ENCODE results near the gene SLITRK5.

Gene SLITRK5, protein sequence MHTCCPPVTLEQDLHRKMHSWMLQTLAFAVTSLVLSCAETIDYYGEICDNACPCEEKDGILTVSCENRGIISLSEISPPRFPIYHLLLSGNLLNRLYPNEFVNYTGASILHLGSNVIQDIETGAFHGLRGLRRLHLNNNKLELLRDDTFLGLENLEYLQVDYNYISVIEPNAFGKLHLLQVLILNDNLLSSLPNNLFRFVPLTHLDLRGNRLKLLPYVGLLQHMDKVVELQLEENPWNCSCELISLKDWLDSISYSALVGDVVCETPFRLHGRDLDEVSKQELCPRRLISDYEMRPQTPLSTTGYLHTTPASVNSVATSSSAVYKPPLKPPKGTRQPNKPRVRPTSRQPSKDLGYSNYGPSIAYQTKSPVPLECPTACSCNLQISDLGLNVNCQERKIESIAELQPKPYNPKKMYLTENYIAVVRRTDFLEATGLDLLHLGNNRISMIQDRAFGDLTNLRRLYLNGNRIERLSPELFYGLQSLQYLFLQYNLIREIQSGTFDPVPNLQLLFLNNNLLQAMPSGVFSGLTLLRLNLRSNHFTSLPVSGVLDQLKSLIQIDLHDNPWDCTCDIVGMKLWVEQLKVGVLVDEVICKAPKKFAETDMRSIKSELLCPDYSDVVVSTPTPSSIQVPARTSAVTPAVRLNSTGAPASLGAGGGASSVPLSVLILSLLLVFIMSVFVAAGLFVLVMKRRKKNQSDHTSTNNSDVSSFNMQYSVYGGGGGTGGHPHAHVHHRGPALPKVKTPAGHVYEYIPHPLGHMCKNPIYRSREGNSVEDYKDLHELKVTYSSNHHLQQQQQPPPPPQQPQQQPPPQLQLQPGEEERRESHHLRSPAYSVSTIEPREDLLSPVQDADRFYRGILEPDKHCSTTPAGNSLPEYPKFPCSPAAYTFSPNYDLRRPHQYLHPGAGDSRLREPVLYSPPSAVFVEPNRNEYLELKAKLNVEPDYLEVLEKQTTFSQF

DNA sequence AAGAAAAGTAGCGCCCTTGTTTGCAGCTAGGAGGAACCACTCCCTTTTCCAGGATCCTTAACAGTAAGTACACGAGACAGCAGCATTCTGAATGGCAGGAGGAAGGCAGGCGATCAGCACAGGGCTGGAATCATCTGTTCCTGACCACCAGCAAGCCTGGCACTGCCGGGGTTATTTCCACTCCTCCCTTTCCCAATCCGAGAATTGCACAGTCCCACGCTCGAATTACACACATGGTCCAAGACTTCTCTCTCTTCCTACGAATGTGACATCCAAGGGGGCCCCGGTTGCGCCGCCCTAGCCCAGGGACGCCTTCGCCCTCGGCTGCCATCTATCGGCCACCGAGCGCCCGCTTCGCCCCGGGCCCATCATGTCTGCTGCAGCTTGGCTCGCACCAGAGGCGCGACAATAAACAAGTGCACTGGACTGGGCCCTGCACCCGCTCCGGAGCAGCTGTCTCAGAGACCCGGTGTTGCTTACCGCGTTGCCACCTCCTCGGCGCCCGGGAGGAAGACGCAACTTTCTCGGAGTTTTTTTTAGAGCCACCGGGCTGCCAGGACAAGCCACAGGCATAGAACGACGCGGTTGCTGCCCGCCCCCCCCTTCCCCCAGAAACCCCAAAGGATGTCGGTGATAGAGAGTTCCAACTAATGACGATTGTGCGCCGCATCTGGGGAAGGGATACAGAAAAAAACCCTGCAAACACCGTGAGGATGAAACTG lies at the start of gene SLITRK5:
SLITRK5 (plus strand) TSS at position 341 of the 722 bp plus-strand sequence. CDS start 4,018 bp downstream, outside the sequence.
- peak; percentile 63 for DNase-seq (ENCODE audit: low spot score)

DNA sequence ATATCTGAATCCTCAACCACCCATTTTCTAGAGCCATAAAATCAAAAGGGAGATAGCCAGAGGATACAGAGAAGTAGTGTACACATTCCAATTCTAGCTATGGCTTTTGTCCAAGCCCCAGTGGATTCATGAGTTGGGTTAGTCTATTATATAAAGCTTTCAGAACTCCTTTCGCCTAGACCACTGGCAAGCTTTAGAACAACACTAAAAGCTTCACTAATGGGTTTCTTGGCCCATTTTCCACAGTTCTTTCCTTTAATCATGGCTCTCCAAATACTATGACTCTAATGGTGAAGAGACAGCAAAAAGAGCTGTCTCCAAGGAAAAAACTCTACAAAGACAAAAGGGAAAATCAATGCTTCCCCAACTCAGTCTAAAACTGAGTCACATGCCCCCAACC lies 48.2 kb upstream of the SLITRK5 start:
- DNase-seq (ENCODE audit: low spot score): no peak

DNA sequence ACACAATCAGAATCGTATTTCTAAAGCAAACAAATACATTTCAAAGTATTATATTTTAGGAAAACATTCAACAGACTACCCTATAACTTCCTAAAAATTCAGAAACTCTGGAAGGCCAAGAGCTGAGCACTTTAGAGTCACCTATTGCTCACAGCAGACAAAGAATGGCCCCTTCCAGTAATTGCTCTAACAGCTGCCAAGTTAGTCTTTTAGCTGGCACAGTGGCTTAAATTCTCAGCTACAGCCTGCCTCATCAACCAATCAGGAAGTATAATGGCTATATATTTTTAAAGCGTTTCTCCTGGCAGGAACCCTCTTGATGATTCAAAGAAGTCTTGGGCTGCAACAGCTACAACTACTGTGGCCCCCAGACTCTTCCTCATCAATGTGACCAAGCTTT lies 14.9 kb upstream of the SLITRK5 start:
- DNase-seq (ENCODE audit: low spot score): no peak

DNA sequence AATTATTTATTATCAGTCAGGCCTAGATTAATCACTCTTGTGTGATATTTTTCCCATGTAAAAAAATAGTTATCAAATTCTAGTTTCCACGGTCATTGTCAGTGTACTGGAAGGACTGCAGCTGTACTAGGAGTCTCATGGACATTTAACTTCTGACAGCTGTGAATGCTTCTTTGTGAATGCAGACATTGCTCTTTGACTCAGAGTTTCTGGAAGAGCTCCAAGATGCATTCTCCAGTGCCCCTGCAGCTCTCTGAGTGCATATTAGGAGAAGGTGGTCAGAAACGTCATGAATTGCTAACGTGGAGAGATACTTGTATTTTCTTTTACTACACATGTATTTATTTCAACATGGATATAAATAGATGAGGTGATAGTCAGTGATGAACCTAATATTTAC lies 9.7 kb upstream of the SLITRK5 start:
- DNase-seq (ENCODE audit: low spot score): no peak

DNA sequence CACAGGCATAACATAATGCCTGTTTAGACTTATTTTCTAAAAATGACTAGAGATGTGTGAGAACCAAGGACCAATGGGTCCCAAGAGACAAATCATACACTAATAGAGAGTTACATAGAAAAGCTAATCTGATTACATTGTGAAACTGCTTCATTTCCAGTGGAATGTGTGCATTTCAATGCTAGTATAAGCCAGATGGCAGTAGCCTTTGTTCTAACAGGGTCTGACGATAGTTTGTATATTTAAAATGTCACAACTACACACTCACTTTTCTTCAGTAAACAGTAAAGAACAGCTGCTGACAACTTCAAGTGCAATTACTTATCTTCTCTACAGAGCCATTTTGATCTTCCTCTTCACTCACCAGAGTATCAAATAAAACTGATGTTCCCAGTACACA lies 4.3 kb upstream of the SLITRK5 start:
- DNase-seq (ENCODE audit: low spot score): no peak

DNA sequence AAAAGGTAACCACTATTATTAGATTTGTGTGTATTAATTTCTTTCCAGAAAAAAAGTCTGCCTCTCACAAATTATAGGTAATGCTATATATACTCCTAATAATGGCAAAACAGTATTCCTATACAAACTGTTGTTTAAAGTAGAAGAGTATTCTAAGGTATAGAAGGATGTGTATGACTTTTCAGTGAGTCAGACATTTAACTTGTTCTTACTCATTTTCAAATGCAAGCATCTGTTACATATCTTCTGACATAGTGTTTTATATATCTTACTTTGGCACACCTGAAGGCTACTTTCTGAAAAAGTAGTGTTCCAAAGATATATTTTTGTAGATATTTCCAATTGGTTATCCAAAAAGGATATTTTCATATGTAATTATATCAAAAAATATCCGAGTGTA lies 3.5 kb upstream of the SLITRK5 start:
- no peak for DNase-seq (ENCODE audit: low spot score)

DNA sequence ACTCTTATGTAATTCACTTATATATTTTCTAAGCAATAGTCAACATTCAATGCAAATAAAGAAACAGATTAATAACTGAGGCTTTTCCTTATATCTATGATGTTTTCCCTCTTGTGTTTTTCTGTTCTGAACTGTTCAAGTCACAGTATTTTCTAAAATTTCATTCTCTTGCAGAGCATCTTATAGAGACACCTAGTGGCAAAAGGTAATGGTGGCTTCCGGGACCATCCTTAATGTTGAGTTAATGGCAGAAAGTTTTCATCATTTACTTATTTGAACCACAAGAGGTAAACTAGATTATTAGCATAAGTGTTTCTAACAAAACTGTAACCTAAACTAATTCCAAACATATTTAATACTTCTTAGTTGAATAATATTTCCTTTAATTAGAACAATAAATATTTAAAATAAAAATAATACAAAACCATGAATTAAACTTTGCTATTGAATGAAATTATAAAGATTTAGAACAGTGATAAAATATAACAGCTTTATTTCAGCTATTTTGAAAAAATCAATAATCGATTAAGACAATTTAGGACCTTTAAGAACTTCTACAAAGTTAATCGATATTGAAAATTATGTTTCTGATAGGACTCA lies 1.7 kb upstream of the SLITRK5 start:
- no peak for DNase-seq (ENCODE audit: low spot score)

DNA sequence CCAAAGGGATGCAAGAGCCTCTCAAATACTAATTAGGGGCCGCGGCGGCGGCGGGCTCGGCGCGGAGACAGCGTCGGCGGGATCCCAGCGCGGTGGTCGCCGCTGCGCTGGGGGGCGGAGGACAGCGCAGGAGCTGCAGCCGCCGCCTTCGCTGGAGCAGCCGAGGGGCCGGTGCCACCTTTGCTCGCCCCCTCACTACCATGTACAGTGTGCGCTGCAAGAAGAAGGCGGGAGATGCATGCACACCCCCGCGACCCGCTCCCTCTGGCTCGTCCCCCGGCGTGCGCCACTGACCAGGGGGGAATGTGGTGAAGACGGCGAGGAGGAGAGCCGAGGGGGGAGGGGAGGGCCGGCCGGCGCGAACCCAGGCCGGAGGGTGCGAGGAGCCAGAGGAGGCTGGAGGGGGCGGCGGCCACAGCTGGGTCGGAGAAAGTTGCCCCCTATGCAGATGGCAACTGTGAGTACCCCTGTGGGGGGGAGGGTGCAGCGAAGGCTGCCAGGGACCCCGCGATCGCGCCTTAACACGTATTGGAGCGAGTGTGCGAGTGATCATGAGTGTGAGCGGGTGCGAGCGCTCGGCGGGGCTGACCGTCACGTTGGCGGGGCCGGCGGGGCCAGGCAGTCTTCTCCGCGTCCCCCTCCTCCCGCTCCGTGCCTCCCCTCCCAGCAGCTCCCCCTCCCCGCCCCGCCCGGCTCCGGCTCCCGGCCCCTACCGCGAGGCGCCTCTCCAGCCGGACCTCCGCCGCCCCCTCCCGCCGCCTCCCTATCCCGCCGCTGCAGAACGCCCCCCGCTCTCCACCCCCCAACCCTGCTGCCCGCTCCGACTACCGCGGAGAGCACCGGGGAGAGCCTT lies 808 bp downstream of the SLITRK5 start:
- no peak for DNase-seq (ENCODE audit: low spot score)

DNA sequence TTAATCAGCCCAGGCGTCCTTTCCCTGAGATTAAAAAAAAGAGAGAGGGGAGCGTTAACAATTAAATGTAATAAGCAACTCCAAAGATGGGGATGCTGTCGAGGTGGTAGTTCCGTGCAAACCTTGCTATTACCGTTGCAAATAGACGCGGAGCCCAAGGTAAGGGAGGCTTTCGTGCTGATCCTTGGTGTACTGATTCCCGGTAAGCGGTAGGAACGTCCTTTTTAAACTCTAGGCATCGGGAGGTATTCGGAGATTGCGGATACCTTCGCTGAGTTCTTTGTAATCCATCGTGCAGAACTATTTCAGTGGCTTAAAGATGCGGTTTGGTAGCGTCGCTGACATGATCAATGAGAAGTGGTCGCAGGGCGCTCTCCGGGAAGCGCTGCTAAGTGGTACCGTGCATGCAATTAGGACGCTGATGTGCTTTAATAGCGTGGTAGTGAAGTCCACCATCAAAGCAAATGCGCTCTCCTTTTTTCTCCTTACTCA lies 3.1 kb downstream of the SLITRK5 start:
- no peak for DNase-seq (ENCODE audit: low spot score)

DNA sequence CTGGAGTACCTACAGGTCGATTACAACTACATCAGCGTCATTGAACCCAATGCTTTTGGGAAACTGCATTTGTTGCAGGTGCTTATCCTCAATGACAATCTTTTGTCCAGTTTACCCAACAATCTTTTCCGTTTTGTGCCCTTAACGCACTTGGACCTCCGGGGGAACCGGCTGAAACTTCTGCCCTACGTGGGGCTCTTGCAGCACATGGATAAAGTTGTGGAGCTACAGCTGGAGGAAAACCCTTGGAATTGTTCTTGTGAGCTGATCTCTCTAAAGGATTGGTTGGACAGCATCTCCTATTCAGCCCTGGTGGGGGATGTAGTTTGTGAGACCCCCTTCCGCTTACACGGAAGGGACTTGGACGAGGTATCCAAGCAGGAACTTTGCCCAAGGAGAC lies 4.7 kb downstream of the SLITRK5 start:
- no peak for DNase-seq (ENCODE audit: low spot score)

DNA sequence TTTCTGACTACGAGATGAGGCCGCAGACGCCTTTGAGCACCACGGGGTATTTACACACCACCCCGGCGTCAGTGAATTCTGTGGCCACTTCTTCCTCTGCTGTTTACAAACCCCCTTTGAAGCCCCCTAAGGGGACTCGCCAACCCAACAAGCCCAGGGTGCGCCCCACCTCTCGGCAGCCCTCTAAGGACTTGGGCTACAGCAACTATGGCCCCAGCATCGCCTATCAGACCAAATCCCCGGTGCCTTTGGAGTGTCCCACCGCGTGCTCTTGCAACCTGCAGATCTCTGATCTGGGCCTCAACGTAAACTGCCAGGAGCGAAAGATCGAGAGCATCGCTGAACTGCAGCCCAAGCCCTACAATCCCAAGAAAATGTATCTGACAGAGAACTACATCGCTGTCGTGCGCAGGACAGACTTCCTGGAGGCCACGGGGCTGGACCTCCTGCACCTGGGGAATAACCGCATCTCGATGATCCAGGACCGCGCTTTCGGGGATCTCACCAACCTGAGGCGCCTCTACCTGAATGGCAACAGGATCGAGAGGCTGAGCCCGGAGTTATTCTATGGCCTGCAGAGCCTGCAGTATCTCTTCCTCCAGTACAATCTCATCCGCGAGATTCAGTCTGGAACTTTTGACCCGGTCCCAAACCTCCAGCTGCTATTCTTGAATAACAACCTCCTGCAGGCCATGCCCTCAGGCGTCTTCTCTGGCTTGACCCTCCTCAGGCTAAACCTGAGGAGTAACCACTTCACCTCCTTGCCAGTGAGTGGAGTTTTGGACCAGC lies 5.3 kb downstream of the SLITRK5 start:
- DNase-seq (ENCODE audit: low spot score): no peak

DNA sequence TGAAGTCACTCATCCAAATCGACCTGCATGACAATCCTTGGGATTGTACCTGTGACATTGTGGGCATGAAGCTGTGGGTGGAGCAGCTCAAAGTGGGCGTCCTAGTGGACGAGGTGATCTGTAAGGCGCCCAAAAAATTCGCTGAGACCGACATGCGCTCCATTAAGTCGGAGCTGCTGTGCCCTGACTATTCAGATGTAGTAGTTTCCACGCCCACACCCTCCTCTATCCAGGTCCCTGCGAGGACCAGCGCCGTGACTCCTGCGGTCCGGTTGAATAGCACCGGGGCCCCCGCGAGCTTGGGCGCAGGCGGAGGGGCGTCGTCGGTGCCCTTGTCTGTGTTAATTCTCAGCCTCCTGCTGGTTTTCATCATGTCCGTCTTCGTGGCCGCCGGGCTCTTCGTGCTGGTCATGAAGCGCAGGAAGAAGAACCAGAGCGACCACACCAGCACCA lies 5.9 kb downstream of the SLITRK5 start:
- no peak for DNase-seq (ENCODE audit: low spot score)

DNA sequence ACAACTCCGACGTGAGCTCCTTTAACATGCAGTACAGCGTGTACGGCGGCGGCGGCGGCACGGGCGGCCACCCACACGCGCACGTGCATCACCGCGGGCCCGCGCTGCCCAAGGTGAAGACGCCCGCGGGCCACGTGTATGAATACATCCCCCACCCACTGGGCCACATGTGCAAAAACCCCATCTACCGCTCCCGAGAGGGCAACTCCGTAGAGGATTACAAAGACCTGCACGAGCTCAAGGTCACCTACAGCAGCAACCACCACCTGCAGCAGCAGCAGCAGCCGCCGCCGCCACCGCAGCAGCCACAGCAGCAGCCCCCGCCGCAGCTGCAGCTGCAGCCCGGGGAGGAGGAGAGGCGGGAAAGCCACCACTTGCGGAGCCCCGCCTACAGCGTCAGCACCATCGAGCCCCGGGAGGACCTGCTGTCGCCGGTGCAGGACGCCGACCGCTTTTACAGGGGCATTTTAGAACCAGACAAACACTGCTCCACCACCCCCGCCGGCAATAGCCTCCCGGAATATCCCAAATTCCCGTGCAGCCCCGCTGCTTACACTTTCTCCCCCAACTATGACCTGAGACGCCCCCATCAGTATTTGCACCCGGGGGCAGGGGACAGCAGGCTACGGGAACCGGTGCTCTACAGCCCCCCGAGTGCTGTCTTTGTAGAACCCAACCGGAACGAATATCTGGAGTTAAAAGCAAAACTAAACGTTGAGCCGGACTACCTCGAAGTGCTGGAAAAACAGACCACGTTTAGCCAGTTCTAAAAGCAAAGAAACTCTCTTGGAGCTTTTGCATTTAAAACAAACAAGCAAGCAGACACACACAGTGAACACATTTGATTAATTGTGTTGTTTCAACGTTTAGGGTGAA lies 6.6 kb downstream of the SLITRK5 start:
- no peak for DNase-seq (ENCODE audit: low spot score)

DNA sequence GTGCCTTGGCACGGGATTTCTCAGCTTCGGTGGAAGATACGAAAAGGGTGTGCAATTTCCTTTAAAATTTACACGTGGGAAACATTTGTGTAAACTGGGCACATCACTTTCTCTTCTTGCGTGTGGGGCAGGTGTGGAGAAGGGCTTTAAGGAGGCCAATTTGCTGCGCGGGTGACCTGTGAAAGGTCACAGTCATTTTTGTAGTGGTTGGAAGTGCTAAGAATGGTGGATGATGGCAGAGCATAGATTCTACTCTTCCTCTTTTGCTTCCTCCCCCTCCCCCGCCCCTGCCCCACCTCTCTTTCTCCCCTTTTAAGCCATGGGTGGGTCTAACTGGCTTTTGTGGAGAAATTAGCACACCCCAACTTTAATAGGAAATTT lies 7.2 kb downstream of the SLITRK5 start:
- DNase-seq (ENCODE audit: low spot score): no peak

DNA sequence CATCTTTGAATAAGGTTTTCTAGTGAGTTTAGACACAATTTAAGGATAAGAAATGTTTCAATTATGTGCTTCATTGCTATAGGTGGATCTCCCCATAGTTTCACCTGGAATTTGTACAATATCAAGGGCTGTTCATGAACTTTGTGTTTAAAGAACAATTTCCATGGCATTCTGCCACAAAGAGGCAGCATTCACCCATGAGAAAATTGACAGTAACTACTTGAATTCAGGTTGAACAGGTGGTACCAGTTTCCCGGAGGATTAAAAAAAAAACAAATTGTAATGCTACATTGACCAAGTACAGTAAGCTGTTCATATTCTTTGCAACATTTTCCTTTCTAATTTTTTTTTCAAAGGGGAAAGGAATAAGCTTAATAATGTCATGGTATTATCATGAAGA lies 9.1 kb downstream of the SLITRK5 start:
- no peak for DNase-seq (ENCODE audit: low spot score)

DNA sequence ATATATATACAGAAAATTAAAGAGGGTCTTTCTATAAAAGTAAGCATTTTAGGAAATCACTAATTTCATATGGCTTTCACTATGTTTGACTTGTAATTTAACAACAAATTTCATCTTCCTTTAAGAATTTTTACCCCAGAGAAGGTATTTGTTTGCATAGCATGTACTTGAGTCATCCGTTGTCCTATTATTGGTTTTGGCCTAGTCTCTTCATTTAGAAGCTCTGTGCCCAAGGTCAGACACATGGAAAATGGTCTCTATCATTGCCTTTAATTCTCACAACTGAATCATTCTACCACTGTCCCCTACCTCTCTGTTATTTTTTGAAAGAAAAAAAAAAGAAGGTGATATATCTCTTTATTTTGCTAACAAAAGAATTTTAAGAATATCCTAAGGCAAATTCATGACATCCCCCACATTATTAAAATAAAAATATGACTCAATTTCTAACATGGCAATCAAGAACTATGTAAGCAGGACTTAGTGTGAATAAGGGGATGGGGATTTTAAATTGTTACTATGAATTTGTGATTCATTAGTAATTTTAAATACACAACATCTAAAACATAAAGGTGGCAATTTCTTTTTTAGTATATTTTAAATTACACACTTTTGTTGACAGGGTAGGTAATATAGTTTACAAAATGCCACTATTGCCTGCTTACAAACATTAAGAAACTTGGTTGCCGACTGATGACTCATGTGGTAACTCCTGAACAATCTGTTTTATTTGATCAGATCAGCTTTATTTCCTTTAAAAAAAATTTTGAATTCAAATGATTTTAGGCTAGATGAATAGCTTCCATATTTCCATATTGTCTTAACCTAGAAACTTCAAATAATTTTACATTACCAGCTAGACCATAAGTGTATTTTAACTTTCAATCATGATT lies 13.9 kb downstream of the SLITRK5 start:
- no peak for DNase-seq (ENCODE audit: low spot score)

DNA sequence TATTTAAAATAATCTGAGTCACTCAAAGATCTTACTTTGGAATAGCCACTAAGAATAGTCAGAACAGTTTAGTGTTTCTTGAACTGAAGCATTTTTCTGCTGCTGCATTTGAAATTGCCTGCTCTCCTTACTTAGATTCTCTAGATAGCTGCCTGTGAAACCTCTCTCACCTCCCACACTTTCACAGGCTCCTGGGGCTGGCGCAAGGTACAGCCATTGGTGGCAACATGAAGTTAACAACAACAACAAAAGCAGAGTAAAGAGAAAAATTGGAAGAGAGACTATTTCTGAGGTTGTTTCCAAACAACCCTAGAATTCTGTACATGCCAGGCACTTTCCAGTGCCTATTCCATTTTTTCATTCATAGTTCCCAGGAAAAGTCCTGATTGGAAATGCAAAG lies 25.3 kb downstream of the SLITRK5 start:
- no peak for DNase-seq (ENCODE audit: low spot score)

DNA sequence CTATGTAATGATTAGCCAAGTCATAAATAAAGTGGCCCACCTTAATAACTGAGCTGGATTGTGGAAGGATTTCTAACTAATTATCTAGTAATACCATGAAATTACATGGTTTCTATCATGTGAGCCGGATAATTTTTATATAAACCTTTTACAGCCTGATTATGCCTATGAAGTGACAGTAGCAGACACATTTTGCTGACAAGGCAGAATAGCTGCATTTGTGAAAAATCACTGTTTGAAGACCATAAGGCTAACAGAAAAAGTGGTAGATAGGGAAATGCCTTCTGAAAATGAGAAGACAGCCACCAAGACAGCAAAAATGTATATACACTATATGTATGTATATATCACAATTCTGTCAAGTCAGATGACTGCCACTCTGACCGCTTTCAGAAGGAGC lies 27.1 kb downstream of the SLITRK5 start:
- DNase-seq (ENCODE audit: low spot score): no peak
